ENCODE results near the gene DIAPH2. TPM values are rescaled to one million over a fixed set of nuclear protein-coding genes. Genes with fewer than 3 reads are reported as not detected.

The DIAPH2 gene
- total RNA-seq, 4 donors from 2014 or later, result 11.1 to 26.5 (median 18.7) TPM

DNA sequence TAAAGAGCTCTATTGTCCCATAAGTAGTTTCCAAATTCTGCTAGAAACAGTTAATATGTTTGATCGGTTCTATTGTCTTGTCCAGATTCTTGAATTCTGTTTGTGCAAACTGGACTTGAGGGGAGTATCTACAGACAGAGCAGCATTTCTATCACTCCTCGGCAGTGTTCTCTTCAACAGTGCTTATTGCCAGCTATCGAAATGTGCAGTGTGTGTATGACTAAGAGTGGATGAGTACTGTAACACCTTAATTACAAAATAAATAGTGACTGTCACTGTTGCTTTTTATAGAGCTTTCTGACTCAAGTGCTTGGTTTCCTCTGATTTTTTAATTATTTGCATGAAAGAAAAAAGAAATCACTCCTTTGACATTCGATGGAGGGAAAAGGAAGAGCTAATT lies 473.6 kb downstream of the DIAPH2 start:
- Histone ChIP-seq H3K36me3 (no peaks in the 10 kb centered on the region), H3K27me3 (no peaks in the 10 kb centered on the region)
- TF ChIP-seq, protein P1, sequence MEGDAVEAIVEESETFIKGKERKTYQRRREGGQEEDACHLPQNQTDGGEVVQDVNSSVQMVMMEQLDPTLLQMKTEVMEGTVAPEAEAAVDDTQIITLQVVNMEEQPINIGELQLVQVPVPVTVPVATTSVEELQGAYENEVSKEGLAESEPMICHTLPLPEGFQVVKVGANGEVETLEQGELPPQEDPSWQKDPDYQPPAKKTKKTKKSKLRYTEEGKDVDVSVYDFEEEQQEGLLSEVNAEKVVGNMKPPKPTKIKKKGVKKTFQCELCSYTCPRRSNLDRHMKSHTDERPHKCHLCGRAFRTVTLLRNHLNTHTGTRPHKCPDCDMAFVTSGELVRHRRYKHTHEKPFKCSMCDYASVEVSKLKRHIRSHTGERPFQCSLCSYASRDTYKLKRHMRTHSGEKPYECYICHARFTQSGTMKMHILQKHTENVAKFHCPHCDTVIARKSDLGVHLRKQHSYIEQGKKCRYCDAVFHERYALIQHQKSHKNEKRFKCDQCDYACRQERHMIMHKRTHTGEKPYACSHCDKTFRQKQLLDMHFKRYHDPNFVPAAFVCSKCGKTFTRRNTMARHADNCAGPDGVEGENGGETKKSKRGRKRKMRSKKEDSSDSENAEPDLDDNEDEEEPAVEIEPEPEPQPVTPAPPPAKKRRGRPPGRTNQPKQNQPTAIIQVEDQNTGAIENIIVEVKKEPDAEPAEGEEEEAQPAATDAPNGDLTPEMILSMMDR (IDR thresholded peaks at IDR 0.05), result no peak
- no peak for TF ChIP-seq POLR2A (IDR thresholded peaks at IDR 0.05)

DNA sequence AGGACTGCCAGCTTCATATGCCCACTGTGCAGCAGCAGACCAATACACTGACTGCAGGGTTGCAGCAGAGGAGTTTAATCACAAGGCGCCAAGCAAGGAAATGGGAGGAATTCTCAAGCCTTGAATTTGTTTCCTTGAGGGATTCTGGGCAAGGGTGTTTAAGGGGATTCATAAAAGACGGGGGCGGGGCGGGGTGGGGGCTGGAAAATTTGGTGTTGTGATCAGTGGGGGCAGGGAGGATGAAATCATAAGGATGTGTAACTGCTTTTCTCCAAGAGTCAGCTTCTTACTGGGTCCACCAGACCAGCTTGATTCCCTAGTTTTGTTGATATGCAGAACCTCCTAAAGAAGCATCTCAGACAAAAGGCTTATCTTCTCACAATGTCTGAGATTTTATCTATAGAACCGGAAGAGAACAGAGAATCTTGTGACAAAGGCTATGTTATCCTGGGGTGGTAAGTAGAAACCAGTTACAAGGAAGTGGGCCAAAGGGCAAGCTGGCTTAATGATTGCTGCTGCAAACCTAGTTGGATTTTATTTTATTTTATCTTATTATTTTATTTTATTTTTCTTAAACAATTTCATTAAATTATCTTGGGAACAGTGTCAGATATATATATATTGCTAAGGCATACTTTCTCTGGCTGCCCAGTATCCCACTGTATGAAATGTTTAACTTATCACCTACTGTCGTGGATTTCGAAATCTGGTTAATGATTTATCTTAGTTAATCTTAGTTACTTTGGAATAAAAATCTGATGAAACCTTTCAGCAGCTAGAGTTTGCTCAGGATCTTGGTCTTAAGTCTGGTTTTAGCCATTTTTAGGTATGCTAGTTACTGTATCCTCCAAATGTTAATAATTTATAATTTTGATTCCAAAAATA lies 475.5 kb downstream of the DIAPH2 start:
- no peak for TF ChIP-seq POLR2A (IDR thresholded peaks at IDR 0.05)
- TF ChIP-seq, protein P1 (IDR thresholded peaks at IDR 0.05), result no peak

More for the DNA sequence above, 473.6 kb downstream of the DIAPH2 start:
- DNase-seq, result no peak
- WGBS, 2 donors, result 76 to 89% methylated on average over 4 of the region's 4 CpGs
- no peak overlapping the region for H3K27ac ChIP-seq
- H3K4me1 ChIP-seq, result no peaks in the 10 kb centered on the region
- intact Hi-C loops (cut with DNase I), result no loop called here
- no peaks in the 10 kb centered on the region for H3K9me3 ChIP-seq
- H3K4me3 ChIP-seq (replicated peaks in 1 of 3), result no peak overlapping the region

GRCh38 chrX:97167333-97167732 lies 482.7 kb downstream of the DIAPH2 start:
- 65 to 67% methylated on average over 1 of the region's 1 CpG for WGBS, 2 donors
- H3K4me1 ChIP-seq, result no peaks in the 10 kb centered on the region
- no peaks in the 10 kb centered on the region for H3K36me3 ChIP-seq
- H3K27me3 ChIP-seq, result no peaks in the 10 kb centered on the region
- DNase-seq, result no peak
- TF ChIP-seq POLR2A (IDR thresholded peaks at IDR 0.05), result no peak
- TF ChIP-seq, protein P1 (IDR thresholded peaks at IDR 0.05), result no peak
- no peaks in the 10 kb centered on the region for H3K9me3 ChIP-seq
- intact Hi-C loops (cut with DNase I), result no loop called here
- no peak overlapping the region for H3K4me3 ChIP-seq (replicated peaks in 1 of 3)
- H3K27ac ChIP-seq, result no peak overlapping the region

More for the DNA sequence above, 475.5 kb downstream of the DIAPH2 start:
- WGBS, 2 donors, result 62 to 77% methylated on average over 7 of the region's 7 CpGs
- H3K27ac ChIP-seq, result no peak overlapping the region
- no peaks in the 10 kb centered on the region for H3K4me1 ChIP-seq
- H3K36me3 ChIP-seq, result no peaks in the 10 kb centered on the region
- intact Hi-C loops (cut with DNase I), result no loop called here
- no peaks in the 10 kb centered on the region for H3K27me3 ChIP-seq
- no peak for DNase-seq
- no peaks in the 10 kb centered on the region for H3K9me3 ChIP-seq
- no peak overlapping the region for H3K4me3 ChIP-seq (replicated peaks in 1 of 3)

DNA sequence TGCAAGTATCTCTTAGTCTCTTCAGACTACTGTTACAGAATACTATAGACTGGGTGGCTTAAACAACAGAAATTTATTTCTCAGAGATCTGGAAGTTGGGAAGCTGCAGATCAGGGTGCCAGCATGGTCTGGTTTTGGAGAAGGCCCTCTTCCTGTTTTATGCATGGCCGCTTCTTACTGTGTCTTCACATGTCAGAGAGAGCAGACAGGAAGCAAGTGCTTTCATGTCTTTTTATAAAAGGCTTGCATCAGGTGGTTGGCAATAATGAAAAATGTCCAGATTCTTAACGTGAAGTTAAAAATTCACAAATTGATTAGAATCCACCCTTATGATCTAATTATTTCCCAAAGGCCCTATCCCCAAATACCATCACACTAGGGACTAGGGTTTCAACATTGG lies 484.0 kb downstream of the DIAPH2 start:
- H3K36me3 ChIP-seq, result no peaks in the 10 kb centered on the region
- H3K27me3 ChIP-seq, result peaks cover 4% of the 10 kb centered on the region
- no peak for DNase-seq
- WGBS, 2 donors, result 91 to 96% methylated on average over 2 of the region's 2 CpGs
- no peaks in the 10 kb centered on the region for H3K4me1 ChIP-seq
- no peak for TF ChIP-seq POLR2A (IDR thresholded peaks at IDR 0.05)
- TF ChIP-seq, protein P1 (IDR thresholded peaks at IDR 0.05), result no peak
- intact Hi-C loops (cut with DNase I), result no loop called here
- H3K27ac ChIP-seq, result no peak overlapping the region
- H3K4me3 ChIP-seq (replicated peaks in 1 of 3), result no peak overlapping the region
- no peaks in the 10 kb centered on the region for H3K9me3 ChIP-seq

GRCh38 chrX:97175147-97175546 lies 490.5 kb downstream of the DIAPH2 start:
- H3K4me3 ChIP-seq (replicated peaks in 1 of 3), result no peak overlapping the region
- peaks cover 4% of the 10 kb centered on the region for H3K27me3 ChIP-seq
- 96 to 100% methylated on average over 4 of the region's 4 CpGs for WGBS, 2 donors
- DNase-seq, result no peak
- no peaks in the 10 kb centered on the region for H3K4me1 ChIP-seq
- TF ChIP-seq, protein P1 (IDR thresholded peaks at IDR 0.05), result no peak
- TF ChIP-seq POLR2A (IDR thresholded peaks at IDR 0.05), result no peak
- no peaks in the 10 kb centered on the region for H3K36me3 ChIP-seq
- intact Hi-C loops (cut with DNase I), result no loop called here
- no peaks in the 10 kb centered on the region for H3K9me3 ChIP-seq
- no peak overlapping the region for H3K27ac ChIP-seq
